ENCODE measurements around the gene LUC7L2.
"Not testable (repeated sequence)": the region's sequence is repeated elsewhere in the genome, so short reads cannot be mapped to it uniquely, and the experiment has no call there.

Gene LUC7L2

DNA sequence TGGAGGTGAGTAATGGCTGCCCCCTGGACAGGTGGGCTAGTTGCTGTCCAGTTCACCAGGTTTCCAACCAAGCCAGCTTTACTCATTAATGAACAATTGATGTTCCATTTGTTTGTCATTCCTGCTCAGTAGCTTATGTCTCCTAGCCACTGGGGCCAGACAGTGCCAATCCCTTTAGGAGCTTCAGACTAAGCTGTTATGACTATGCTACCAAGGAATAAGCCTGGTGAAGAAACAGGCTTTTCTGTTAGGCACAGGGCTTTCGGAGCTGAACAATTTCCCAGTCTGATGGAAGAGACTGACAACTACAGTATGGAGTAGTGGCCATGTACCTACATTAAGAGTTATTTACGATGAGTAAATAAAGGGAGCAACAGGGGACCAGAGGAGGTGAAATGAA, 20.7 kb upstream of the LUC7L2 start:
- no peaks in the 10 kb centered on the region for H3K9me3 ChIP-seq (replicated peaks; ENCODE audit: low read length)
- no peak overlapping the region for H3K4me2 ChIP-seq (ENCODE audit: low read length)
- no peaks in the 10 kb centered on the region for H3K36me3 ChIP-seq (ENCODE audit: insufficient read depth, low read length)
- no peak overlapping the region for H3K9ac ChIP-seq (ENCODE audit: low read depth, low read length)
- H3K4me3 ChIP-seq (ENCODE audit: low read length), result no peak overlapping the region
- H3K27me3 ChIP-seq (ENCODE audit: control insufficient read depth, insufficient read depth, low read length), result no peaks in the 10 kb centered on the region
- peaks cover 3% of the 10 kb centered on the region for H3K4me1 ChIP-seq (ENCODE audit: control insufficient read depth, insufficient read depth, low read length)

DNA sequence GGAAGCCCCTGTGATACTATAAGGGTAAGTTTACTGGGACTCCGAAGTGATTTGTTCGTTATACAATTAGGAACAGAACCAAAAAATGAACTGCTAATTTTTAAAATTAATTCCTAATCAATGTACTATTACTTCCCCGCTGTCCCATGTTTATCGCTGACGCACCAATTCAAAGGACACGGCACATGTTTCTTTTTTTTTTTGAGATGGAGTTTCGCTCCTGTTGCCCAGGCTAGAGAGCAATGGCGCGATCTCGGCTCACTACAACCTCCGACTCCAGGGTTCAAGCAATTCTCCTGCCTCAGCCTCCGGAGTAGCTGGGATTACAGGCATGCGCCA, 20.0 kb upstream of the LUC7L2 start:
- H3K4me1 ChIP-seq (ENCODE audit: control insufficient read depth, insufficient read depth, low read length), result peaks cover 3% of the 10 kb centered on the region
- peak overlapping the region; percentile 87 for H3K4me3 ChIP-seq (ENCODE audit: low read length)
- H3K27me3 ChIP-seq (ENCODE audit: control insufficient read depth, insufficient read depth, low read length), result no peaks in the 10 kb centered on the region
- H3K36me3 ChIP-seq (ENCODE audit: insufficient read depth, low read length), result no peaks in the 10 kb centered on the region
- peak overlapping the region; percentile 87 for H3K4me2 ChIP-seq (ENCODE audit: low read length)
- H3K9me3 ChIP-seq (replicated peaks; ENCODE audit: low read length), result no peaks in the 10 kb centered on the region
- H3K9ac ChIP-seq (ENCODE audit: low read depth, low read length), result no peak overlapping the region

DNA sequence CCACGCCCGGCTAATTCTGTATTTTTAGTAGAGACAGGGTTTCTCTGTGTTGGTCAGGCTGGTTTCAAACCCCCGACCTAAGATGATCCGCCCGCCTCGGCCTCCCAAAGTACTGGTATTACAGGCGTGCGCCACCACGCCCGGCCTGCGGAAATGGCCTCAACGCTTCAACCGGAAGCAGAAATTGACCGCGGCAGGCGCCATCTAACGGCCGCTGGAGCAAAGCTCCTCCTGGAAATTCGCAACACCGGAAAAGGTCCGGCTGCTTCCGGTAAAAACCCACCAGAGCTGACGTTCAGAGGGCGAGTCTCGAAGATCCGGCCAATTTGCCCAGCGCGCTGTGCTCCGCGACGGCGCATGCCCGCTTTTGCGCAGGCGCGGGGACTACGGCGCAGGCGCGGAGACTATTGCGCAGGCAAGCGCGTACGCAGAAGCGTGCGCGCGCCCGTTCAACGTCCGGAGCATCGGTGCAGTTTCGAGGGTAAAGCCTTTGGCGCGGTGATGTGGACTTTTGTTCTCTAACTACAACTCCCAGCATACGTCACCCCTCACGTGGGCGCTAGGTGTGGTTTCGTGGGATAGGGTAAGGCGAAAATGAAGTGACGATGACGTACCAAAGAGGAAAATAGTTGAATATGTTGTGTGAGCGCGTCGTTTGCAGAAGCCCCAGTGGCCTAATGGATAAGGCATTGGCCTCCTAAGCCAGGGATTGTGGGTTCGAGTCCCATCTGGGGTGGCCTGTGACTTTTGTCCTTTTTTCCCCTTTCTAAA, 19.5 kb upstream of the LUC7L2 start:
- Histone ChIP-seq H3K9me3 (replicated peaks; ENCODE audit: low read length) (no peaks in the 10 kb centered on the region), H3K4me3 (ENCODE audit: low read length) (peak overlapping the region; percentile 87), H3K27me3 (ENCODE audit: control insufficient read depth, insufficient read depth, low read length) (no peaks in the 10 kb centered on the region), H3K4me1 (ENCODE audit: control insufficient read depth, insufficient read depth, low read length) (peaks cover 3% of the 10 kb centered on the region), H3K9ac (ENCODE audit: low read depth, low read length) (peak overlapping the region; percentile 96), H3K36me3 (ENCODE audit: insufficient read depth, low read length) (no peaks in the 10 kb centered on the region), H3K4me2 (ENCODE audit: low read length) (peak overlapping the region; percentile 87)

DNA sequence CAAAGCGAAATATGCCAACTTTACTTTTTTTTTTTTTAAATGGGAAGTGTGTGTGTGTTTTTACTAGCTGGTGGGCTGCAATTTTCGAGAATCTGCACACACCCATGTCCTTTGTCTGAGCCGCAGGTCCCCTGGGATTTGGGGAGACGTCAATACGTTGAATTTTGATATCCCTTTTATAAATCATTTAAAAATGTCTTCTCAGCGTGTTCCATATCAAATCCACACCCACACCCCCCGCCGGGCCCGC, 19.0 kb upstream of the LUC7L2 start:
- peak overlapping the region; percentile 87 for H3K4me2 ChIP-seq (ENCODE audit: low read length)
- H3K27me3 ChIP-seq (ENCODE audit: control insufficient read depth, insufficient read depth, low read length), result no peaks in the 10 kb centered on the region
- H3K9ac ChIP-seq (ENCODE audit: low read depth, low read length), result peak overlapping the region; percentile 96
- no peaks in the 10 kb centered on the region for H3K36me3 ChIP-seq (ENCODE audit: insufficient read depth, low read length)
- H3K4me1 ChIP-seq (ENCODE audit: control insufficient read depth, insufficient read depth, low read length), result peaks cover 3% of the 10 kb centered on the region
- peak overlapping the region; percentile 87 for H3K4me3 ChIP-seq (ENCODE audit: low read length)
- H3K9me3 ChIP-seq (replicated peaks; ENCODE audit: low read length), result no peaks in the 10 kb centered on the region

DNA sequence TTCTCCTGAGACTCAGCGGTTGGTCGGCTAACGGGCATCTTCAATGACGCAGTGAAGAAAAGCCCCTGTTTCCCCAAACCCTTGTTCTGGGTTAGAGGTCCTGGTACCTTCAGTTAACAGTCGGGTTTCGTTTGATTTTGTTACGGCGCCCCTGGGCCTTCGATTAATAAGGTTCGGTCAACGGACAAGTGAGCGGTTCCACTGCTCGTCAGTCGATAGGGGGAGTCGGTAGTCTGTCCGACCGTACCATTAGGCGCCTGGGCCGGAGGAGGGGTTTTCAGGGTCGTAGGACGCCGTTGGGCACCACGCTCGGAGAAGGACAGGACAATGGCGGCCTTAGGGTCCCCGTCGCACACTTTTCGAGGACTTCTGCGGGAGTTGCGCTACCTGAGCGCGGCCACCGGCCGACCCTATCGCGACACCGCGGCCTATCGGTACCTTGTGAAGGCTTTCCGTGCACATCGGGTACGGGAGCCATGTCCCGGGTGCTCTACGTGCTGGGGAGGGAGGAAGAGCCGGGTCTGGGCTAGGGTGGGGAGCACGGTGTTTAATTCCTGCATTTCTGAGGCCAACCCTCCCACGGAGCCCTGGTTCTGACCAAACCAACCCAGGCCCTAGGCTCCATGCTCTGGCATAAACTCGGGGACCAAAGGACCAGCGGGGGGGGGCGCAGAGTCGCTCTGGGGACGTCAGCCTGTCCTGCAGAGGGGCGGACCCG, 18.5 kb upstream of the LUC7L2 start, which contains the start of gene FMC1:
TSS of gene FMC1 (plus strand) at position 280 of the 718 bp plus-strand sequence. CDS start at position 328, 48 bp downstream.
- Histone ChIP-seq H3K9me3 (replicated peaks; ENCODE audit: low read length) (no peaks in the 10 kb centered on the region), H3K4me1 (ENCODE audit: control insufficient read depth, insufficient read depth, low read length) (peaks cover 3% of the 10 kb centered on the region), H3K27me3 (ENCODE audit: control insufficient read depth, insufficient read depth, low read length) (no peaks in the 10 kb centered on the region), H3K9ac (ENCODE audit: low read depth, low read length) (peak within 1 kb of the TSS; percentile 96), H3K4me2 (ENCODE audit: low read length) (peak within 1 kb of the TSS; percentile 87), H3K36me3 (ENCODE audit: insufficient read depth, low read length) (peaks cover under 1% of the 10 kb centered on the region), H3K4me3 (ENCODE audit: low read length) (peak within 1 kb of the TSS; percentile 87)

DNA sequence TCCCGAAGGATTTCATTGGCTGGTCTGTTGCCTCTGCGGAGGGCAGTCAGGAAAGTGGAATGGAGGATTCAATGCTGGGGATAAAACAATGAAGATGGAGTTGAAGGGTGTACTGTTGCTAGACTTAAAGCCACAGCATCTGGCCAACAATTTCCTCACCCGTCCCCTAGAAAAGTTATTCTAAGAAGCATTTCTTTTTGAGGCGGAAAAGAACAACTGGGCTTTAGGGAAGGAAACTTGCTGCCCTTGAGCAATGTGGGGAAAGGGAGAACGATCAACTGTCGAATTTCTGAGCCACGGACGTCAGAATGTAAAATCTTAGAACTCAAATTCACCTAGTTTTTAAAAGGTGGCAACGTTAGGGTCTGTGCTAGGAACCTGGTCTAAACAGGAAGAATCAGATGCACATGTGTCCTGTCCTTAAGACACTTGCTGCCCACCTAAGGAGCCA, 17.9 kb upstream of the LUC7L2 start:
- peak overlapping the region; percentile 87 for H3K4me2 ChIP-seq (ENCODE audit: low read length)
- no peaks in the 10 kb centered on the region for H3K27me3 ChIP-seq (ENCODE audit: control insufficient read depth, insufficient read depth, low read length)
- H3K9me3 ChIP-seq (replicated peaks; ENCODE audit: low read length), result no peaks in the 10 kb centered on the region
- peaks cover 5% of the 10 kb centered on the region for H3K36me3 ChIP-seq (ENCODE audit: insufficient read depth, low read length)
- peaks cover 3% of the 10 kb centered on the region for H3K4me1 ChIP-seq (ENCODE audit: control insufficient read depth, insufficient read depth, low read length)
- H3K9ac ChIP-seq (ENCODE audit: low read depth, low read length), result peak overlapping the region; percentile 96
- H3K4me3 ChIP-seq (ENCODE audit: low read length), result peak overlapping the region; percentile 87

DNA sequence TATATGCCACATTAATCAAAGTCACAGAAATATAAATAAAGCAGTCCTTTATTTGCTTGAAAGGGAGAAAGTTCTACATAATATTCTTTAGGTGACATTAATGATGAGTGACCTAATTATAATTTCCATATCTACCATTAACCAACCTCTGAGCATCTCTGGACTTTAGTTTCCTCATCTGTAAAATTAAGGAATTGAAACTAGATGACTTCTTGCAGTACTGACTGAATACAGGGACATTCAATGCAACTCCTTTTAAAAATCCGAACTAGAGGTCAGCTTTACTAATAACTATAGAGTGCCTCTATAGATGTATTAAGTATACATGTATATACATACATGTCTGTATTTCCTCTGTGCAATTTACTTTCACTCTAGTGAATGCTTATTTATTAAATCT, 14.7 kb upstream of the LUC7L2 start:
- no peaks in the 10 kb centered on the region for H3K9me3 ChIP-seq (replicated peaks; ENCODE audit: low read length)
- no peak overlapping the region for H3K4me2 ChIP-seq (ENCODE audit: low read length)

DNA sequence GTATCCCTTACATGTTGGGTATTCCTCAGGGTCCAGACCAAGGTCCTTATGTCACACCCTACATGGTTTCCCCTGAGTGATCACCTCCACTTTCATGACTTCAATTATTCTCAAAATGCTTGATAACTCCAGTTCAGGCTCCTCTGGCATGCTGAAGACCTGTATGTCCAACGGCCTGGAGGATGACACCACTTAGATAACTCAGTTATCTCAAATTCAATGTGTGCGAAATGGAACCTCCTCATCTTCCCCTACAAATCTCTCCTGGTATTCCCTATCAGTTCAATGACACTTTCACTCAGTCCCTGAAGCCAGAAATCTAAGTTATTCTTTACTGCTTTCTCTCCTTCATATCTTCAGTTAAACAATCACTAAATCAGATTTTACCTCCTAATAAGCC, 8.7 kb upstream of the LUC7L2 start:
- H3K9me3 ChIP-seq (replicated peaks; ENCODE audit: low read length), result no peaks in the 10 kb centered on the region
- no peaks in the 10 kb centered on the region for H3K4me1 ChIP-seq (ENCODE audit: control insufficient read depth, insufficient read depth, low read length)
- H3K36me3 ChIP-seq (ENCODE audit: insufficient read depth, low read length), result peaks cover 9% of the 10 kb centered on the region

More for the DNA sequence above, 14.7 kb upstream of the LUC7L2 start:
- no peak overlapping the region for H3K9ac ChIP-seq (ENCODE audit: low read depth, low read length)
- H3K4me1 ChIP-seq (ENCODE audit: control insufficient read depth, insufficient read depth, low read length), result peaks cover 3% of the 10 kb centered on the region
- no peak overlapping the region for H3K4me3 ChIP-seq (ENCODE audit: low read length)
- H3K36me3 ChIP-seq (ENCODE audit: insufficient read depth, low read length), result peaks cover 9% of the 10 kb centered on the region
- no peaks in the 10 kb centered on the region for H3K27me3 ChIP-seq (ENCODE audit: control insufficient read depth, insufficient read depth, low read length)

DNA sequence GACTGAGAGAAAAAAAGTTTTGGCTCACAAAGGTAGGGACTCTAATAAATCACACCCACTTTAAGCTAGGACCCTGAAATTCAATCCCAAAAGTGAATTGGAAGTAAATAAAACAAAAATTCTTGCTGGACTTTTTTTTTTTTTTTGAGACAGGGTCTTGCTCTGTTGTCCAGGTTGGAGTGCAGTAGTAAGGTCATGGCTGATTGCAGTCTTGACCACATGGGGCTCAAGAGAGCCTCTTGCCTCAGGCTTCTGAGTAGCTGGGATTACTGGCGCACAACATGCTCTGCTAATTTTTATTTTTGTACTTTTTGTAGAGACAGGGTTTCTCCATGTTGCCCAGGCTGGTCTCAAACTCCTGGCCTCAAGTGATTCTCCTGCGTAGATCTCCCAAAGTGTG, 5.0 kb upstream of the LUC7L2 start:
- Histone ChIP-seq H3K4me2 (ENCODE audit: low read length) (no peak overlapping the region), H3K4me1 (ENCODE audit: control insufficient read depth, insufficient read depth, low read length) (no peaks in the 10 kb centered on the region), H3K27me3 (ENCODE audit: control insufficient read depth, insufficient read depth, low read length) (no peaks in the 10 kb centered on the region), H3K36me3 (ENCODE audit: insufficient read depth, low read length) (no peaks in the 10 kb centered on the region), H3K4me3 (ENCODE audit: low read length) (no peak overlapping the region), H3K9ac (ENCODE audit: low read depth, low read length) (no peak overlapping the region), H3K9me3 (replicated peaks; ENCODE audit: low read length) (no peaks in the 10 kb centered on the region)

More for the DNA sequence above, 8.7 kb upstream of the LUC7L2 start:
- Histone ChIP-seq H3K4me3 (ENCODE audit: low read length) (no peak overlapping the region), H3K4me2 (ENCODE audit: low read length) (no peak overlapping the region), H3K27me3 (ENCODE audit: control insufficient read depth, insufficient read depth, low read length) (no peaks in the 10 kb centered on the region), H3K9ac (ENCODE audit: low read depth, low read length) (no peak overlapping the region)

DNA sequence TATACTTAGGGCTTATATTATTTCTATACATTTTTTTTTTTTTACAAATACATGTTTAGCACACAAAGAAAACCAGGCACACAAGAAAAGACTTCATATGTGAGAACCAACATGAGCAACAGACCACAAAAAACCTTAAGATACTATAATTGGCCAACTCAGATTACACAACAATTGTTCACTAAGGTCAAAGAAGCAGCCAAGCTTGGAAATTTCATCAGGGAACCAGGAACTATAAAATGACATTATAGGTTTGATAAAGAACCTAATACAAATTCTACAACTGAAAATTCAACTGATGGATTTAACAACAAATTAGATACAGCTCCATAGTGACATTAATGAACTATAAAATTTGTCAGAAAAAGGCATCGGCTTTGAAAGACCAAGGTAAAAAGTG, 4.4 kb upstream of the LUC7L2 start:
- Histone ChIP-seq H3K36me3 (ENCODE audit: insufficient read depth, low read length) (no peaks in the 10 kb centered on the region), H3K9ac (ENCODE audit: low read depth, low read length) (no peak overlapping the region), H3K27me3 (ENCODE audit: control insufficient read depth, insufficient read depth, low read length) (no peaks in the 10 kb centered on the region), H3K4me2 (ENCODE audit: low read length) (no peak overlapping the region), H3K4me3 (ENCODE audit: low read length) (no peak overlapping the region), H3K4me1 (ENCODE audit: control insufficient read depth, insufficient read depth, low read length) (no peaks in the 10 kb centered on the region), H3K9me3 (replicated peaks; ENCODE audit: low read length) (no peaks in the 10 kb centered on the region)

DNA sequence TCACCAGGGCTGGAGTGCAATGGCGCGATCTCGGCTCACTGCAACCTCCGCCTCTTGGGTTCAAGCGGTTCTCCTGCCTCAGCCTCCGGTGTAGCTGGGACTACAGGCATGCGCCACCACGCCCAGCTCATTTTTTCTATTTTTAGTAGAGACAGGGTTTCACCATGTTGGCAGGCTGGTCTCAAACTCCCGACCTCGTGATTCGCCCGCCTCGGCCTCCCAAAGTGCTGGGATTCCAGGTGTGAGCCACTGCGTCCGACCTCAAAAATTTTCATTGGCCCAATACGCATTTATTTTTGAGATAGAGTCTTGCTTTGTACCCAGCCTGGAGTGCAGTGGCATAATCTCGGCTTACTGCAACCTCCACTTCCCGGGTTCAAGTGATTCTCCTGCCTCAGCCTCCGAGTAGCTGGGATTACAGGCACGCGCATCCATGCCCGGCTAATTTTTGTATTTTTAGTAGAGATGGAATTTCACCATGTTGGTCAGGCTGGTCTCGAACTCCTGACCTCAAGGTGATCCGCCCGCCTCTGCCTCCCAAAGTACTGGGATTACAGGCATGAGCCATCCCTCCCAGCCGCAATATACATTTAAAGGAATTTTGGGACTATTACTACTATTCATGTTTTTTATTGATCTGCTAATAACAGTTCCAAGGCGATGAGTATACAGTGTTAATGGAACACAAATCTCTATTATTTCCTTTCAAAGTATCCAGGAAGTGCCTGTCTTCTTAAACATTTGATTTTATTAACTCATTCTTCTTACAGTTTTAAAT, 1.8 kb upstream of the LUC7L2 start:
- H3K36me3 ChIP-seq (ENCODE audit: insufficient read depth, low read length); H3K27me3 ChIP-seq (ENCODE audit: control insufficient read depth, insufficient read depth, low read length); H3K9me3 ChIP-seq (replicated peaks; ENCODE audit: low read length): not testable (repeated sequence)
- H3K4me1 ChIP-seq (ENCODE audit: control insufficient read depth, insufficient read depth, low read length), result peaks cover 17% of the 10 kb centered on the region
- peak overlapping the region; percentile 86 for H3K4me3 ChIP-seq (ENCODE audit: low read length)
- H3K4me2 ChIP-seq (ENCODE audit: low read length), result peak overlapping the region; percentile 85
- H3K9ac ChIP-seq (ENCODE audit: low read depth, low read length), result peak overlapping the region; percentile 99
